Coronary artery (tissue), 2 donors: ENCODE data around the gene CST4.
A peak's percentile ranks its signal among the peaks of the same experiment; 100 is the strongest.
"Not testable (repeated sequence)": the region's sequence is repeated elsewhere in the genome, so short reads cannot be mapped to it uniquely, and the experiment has no call there.

ENCODE experiments used
- DNase-seq: peaks from one replicate; pipeline ENCODE4 v3.0.0-alpha.2; 2017; ENCODE audit warnings: low spot score
- H3K27ac ChIP-seq, 2 donors: fragments of 200-600 bp; sonication (generic); one replicate each; pipeline ENCODE4 v1.5.1; 2016 to 2019
- H3K4me3 ChIP-seq: fragments of 200-600 bp; sonication (generic); 2 replicates; pipeline ENCODE4 v1.5.1; 2016; ENCODE audit warnings: mild to moderate bottlenecking, moderate library complexity
- TF ChIP-seq, protein P1 (sequence below): fragments of 200-600 bp; sonication (generic); IDR thresholded peaks from one replicate; pipeline ENCODE4 v1.5.1; 2019; ENCODE audit warnings: antibody characterized with exemption

The CST4 gene

DNA sequence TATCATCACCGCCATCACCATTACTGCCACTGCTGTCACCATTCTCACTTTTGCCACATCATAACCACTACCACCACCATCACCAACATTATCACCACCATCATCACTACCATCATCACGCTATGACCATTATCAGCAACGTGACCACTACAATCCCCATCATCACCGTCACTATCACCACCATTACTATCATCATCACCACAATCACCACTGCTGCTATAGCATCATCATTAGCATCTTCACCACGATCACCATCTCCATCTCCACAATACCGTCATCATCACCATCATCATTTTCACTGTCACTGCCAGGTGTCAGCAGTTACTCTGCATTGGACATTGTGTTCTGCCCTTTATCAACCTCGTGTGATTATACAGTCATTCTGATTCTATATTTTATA is 19.0 kb downstream of the CST4 start:
- H3K27ac ChIP-seq, result no peak overlapping the region

DNA sequence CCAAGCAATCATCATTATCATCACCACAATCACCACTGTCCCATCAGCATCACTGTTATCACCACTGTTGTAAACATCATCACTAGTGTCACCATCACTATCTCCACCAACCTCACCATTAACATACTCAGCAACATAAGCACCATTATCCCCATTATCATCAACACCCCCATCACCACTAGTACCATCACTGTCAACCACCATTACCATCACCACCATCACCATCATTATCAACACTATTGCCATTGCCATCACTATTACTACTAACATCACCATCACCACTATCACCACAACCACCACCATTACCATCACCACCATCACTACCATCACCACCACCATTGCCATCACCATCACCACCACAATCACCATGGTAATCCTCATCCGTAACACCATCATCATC is 19.5 kb downstream of the CST4 start:
- no peak overlapping the region for H3K4me3 ChIP-seq

More for the DNA sequence above, 19.0 kb downstream of the CST4 start:
- DNase-seq, result no peak
- H3K4me3 ChIP-seq, result no peak overlapping the region
- TF ChIP-seq, protein P1, sequence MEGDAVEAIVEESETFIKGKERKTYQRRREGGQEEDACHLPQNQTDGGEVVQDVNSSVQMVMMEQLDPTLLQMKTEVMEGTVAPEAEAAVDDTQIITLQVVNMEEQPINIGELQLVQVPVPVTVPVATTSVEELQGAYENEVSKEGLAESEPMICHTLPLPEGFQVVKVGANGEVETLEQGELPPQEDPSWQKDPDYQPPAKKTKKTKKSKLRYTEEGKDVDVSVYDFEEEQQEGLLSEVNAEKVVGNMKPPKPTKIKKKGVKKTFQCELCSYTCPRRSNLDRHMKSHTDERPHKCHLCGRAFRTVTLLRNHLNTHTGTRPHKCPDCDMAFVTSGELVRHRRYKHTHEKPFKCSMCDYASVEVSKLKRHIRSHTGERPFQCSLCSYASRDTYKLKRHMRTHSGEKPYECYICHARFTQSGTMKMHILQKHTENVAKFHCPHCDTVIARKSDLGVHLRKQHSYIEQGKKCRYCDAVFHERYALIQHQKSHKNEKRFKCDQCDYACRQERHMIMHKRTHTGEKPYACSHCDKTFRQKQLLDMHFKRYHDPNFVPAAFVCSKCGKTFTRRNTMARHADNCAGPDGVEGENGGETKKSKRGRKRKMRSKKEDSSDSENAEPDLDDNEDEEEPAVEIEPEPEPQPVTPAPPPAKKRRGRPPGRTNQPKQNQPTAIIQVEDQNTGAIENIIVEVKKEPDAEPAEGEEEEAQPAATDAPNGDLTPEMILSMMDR, result no peak

DNA sequence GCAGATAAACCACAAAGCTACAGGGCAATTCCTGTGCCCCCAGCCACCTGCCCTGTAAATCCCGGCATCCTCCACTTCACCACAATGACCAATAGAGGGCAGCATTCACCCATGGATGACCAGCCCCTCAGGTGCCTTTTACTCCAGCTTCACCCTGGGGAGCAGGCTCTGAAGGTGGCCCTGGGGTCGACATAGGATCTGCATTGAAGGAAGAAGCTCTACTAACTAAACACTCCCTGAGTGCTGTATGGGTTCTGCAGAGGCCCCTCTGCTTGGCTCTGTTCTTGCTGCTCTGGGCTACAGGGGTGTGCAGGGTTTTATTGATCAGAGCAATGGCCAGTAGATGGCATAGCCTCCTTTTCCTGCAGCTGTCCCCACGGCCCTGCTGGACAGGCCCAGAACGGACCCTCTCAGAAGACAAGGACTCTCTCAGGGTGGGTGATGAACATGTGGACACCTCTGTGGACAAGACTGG is 20.3 kb downstream of the CST4 start:
- DNase-seq, result no peak
- Histone ChIP-seq H3K4me3 (no peak overlapping the region), H3K27ac (no peak overlapping the region)
- TF ChIP-seq, protein P1, result peak; percentile 82

More for the DNA sequence above, 19.5 kb downstream of the CST4 start:
- TF ChIP-seq, protein P1, result no peak
- no peak for DNase-seq
- H3K27ac ChIP-seq, result no peak overlapping the region

DNA sequence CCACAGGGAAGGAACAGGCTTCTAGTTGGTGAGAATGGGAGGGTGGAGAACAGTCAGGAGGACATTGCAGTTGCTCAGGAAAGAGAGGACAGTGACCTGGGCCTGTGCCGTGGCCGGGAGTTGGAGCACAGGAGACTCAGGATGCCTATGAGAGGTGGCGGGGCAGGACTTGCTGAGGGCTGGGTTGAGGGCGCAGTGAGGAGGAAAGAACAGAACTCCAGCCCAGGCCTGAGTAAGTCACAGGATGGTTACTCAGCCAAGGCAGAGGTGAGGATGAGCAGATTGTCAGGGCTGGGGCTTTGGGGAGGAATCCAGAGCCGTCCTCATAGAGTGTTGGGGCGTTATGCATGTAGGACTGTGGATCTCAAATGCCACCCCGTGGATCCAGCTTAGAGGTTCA is 21.2 kb downstream of the CST4 start:
- TF ChIP-seq, protein P1, result no peak
- no peak overlapping the region for H3K4me3 ChIP-seq
- DNase-seq, result no peak
- no peak overlapping the region for H3K27ac ChIP-seq

DNA sequence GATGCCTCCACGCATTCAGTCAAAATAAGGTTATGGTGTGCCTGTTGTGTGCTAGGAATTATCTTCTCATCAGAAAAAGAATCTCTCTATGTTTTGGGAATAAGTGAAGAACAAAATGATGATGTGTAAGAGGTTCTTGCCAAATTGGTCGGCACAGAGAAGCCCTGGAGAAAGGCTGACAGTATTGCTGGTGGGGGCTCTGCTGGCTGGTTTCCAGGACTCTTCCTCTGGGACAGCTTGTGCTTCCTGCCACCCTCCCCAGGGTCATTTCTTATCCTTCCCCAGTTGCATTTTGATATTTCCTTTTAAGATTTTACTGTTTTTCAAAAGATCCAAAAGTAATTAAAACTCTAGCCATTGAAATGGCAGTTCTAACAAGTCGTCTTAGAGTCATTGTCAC is 22.1 kb downstream of the CST4 start:
- DNase-seq, result no peak

DNA sequence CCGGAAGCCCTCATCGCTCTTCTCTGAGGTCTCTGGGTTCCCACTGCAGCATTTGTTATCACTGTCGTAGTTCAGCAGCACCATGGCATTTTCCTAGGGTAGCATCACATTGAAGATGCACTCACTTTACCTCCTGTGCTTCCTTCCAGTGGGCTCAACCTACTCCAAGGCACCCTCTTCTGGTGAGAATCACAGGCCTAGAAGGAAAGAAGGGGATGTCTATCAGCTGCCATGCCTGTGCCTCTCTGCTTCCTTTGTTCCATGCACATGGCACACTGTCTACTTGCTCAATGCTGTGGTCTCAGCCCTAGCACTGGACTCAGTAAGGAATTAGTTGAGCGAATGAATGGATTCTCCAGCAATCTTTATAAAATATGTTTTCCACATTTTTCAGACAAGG is 22.6 kb downstream of the CST4 start:
- Histone ChIP-seq H3K27ac (no peak overlapping the region), H3K4me3 (no peak overlapping the region)
- DNase-seq, result no peak
- TF ChIP-seq, protein P1, result no peak

More for the DNA sequence above, 22.1 kb downstream of the CST4 start:
- no peak overlapping the region for H3K27ac ChIP-seq
- TF ChIP-seq, protein P1, result no peak
- H3K4me3 ChIP-seq, result no peak overlapping the region

DNA sequence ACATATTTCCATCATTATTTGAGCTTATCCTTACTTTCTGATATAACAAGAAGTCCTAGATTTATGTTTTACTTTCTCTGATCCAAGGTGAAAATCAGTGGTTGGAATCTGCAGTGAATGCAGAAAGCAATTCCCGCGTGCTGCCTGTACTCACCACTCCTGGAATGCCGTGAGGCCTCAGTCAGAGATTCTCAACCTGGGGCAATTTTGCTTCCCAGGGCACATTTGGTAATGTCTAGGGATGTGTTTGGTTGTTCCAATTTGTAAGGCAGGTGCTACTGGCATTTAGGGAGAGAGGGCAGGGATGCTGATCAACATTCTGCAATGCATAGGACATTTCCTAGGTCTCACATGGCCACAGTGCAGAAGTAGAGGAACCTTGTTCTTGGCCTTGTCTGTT is 23.9 kb downstream of the CST4 start:
- H3K4me3 ChIP-seq, result no peak overlapping the region
- no peak for DNase-seq
- no peak overlapping the region for H3K27ac ChIP-seq
- TF ChIP-seq, protein P1, result no peak

DNA sequence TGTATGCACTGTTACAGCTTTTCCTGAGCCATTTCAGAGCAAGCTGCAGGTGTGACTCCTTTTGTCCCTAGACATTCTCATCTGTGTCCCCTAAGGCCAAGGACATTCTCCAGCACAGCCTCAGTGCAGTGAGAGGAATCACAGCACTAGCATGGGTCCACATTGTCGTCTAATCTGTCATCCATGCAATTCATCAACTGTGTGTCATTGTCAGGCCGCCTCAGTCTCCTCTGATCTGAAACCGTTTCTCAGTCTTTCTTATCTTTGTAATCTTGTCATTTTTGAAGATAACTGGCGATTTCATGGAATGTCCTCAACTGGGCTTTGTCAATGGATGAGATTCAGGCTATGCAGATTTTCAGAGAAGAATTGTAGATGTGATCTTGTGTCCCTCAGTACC is 24.8 kb downstream of the CST4 start:
- not testable (repeated sequence) for H3K27ac ChIP-seq, DNase-seq, H3K4me3 ChIP-seq
